ENCODE data around the gene CCDC74A. TPM values are rescaled to one million over a fixed set of nuclear protein-coding genes. Genes with fewer than 3 reads are reported as not detected.

The CCDC74A gene
- total RNA-seq, 1 experiment from 2014 or later, result 4.0 TPM

GRCh38 chr2:131552871-131553270 is 25.2 kb downstream of the CCDC74A start:
- Histone ChIP-seq H3K27me3 (ENCODE audit: insufficient read depth, low read depth) (peaks cover 82% of the 10 kb centered on the region), H3K27ac (no peak overlapping the region), H3F3A (ENCODE audit: insufficient read depth, low read depth) (no peaks in the 10 kb centered on the region), H3K4me1 (replicated peaks; ENCODE audit: insufficient read depth) (no peaks in the 10 kb centered on the region), H2AFZ (no peak overlapping the region), H3K4me2 (no peak overlapping the region), H3K9me3 (ENCODE audit: insufficient read depth, low read depth) (no peaks in the 10 kb centered on the region), H4K20me1 (ENCODE audit: insufficient read depth) (no peaks in the 10 kb centered on the region), H3K9me2 (ENCODE audit: insufficient read depth) (no peaks in the 10 kb centered on the region), H3K36me3 (ENCODE audit: low read depth) (no peaks in the 10 kb centered on the region), H3K4me3 (no peak overlapping the region), H3K79me2 (ENCODE audit: low read depth) (no peaks in the 10 kb centered on the region)
- no TSS peak for BruUV-seq (replicated peaks)
- intact Hi-C loops (cut with micrococcal nuclease; ENCODE audit: unreplicated experiment), result no loop called here
- DNase-seq, result no peak
- no peak for TF ChIP-seq EZH2 (IDR thresholded peaks at IDR 0.05; ENCODE audit: low read depth)
- TF ChIP-seq, protein P1, sequence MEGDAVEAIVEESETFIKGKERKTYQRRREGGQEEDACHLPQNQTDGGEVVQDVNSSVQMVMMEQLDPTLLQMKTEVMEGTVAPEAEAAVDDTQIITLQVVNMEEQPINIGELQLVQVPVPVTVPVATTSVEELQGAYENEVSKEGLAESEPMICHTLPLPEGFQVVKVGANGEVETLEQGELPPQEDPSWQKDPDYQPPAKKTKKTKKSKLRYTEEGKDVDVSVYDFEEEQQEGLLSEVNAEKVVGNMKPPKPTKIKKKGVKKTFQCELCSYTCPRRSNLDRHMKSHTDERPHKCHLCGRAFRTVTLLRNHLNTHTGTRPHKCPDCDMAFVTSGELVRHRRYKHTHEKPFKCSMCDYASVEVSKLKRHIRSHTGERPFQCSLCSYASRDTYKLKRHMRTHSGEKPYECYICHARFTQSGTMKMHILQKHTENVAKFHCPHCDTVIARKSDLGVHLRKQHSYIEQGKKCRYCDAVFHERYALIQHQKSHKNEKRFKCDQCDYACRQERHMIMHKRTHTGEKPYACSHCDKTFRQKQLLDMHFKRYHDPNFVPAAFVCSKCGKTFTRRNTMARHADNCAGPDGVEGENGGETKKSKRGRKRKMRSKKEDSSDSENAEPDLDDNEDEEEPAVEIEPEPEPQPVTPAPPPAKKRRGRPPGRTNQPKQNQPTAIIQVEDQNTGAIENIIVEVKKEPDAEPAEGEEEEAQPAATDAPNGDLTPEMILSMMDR (conservative IDR thresholded peaks at IDR 0.05), result no peak
- CTCF ChIA-PET, result interaction anchor here (0.6 kb wide), 1 partner anchor 384 kb away, joined by 3 read pairs; no protein-coding TSS in a partner anchor
- POLR2A ChIA-PET (ENCODE audit: unreplicated experiment), result no interaction called here

- CTCF ChIA-PET, result no interaction called here
- no peaks in the 10 kb centered on the region for H3K9me3 ChIP-seq (ENCODE audit: insufficient read depth, low read depth)
- no peaks in the 10 kb centered on the region for H3F3A ChIP-seq (ENCODE audit: insufficient read depth, low read depth)
- TF ChIP-seq, protein P1 (conservative IDR thresholded peaks at IDR 0.05), result no peak
- no peak for TF ChIP-seq EZH2 (IDR thresholded peaks at IDR 0.05; ENCODE audit: low read depth)
- no peaks in the 10 kb centered on the region for H4K20me1 ChIP-seq (ENCODE audit: insufficient read depth)
- no peaks in the 10 kb centered on the region for H3K36me3 ChIP-seq (ENCODE audit: low read depth)
- H3K27ac ChIP-seq, result no peak overlapping the region
- H3K4me3 ChIP-seq, result no peak overlapping the region
- H3K4me2 ChIP-seq, result no peak overlapping the region
- no peak for DNase-seq
- intact Hi-C loops (cut with micrococcal nuclease; ENCODE audit: unreplicated experiment), result no loop called here
- no peaks in the 10 kb centered on the region for H3K9me2 ChIP-seq (ENCODE audit: insufficient read depth)
- POLR2A ChIA-PET (ENCODE audit: unreplicated experiment), result no interaction called here
- no peak overlapping the region for H2AFZ ChIP-seq
- no peaks in the 10 kb centered on the region for H3K4me1 ChIP-seq (replicated peaks; ENCODE audit: insufficient read depth)
- BruUV-seq (replicated peaks), result no TSS peak
- no peaks in the 10 kb centered on the region for H3K79me2 ChIP-seq (ENCODE audit: low read depth)
- H3K27me3 ChIP-seq (ENCODE audit: insufficient read depth, low read depth), result peaks cover 76% of the 10 kb centered on the region
Observed at GRCh38 chr2:131556998-131557397, 29.3 kb downstream of the CCDC74A start.

DNA sequence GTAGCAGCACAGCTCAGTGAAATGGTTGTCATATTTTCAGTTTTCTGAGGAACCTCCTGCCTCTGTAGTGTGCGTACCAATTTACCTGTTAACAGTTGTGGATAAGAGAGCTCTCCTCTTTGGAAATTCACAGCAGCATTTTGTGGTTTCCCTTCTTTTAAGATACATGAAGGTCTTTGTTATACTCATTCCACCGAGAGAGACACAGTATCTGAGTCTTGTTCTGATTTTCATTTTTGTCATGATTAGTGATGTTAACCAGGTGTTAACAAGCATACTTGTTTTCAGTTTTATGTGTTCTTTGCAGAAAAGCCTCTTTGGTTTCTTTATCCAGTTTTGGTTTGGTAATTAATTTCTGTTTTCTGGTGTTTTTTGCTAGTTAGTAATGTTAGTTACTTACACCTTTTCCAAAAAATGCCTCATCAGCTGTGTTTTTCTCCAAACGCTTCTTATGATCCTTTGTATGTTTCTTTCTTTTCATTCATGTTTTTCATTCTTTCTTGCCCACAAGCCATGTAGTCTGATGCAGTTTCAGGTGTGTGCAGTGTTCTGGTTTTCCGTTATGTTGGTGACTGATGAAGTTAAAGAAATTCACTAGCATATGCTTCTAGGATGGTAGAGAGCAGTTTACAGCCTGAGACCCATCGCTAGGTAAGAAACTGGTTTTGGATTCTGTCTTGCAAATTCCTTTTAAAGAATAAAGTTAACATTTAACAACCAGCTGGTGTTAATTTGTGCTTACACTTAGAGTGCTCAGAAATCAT is 30.1 kb downstream of the CCDC74A start:
- no peaks in the 10 kb centered on the region for H3K79me2 ChIP-seq (ENCODE audit: low read depth)
- no TSS peak for BruUV-seq (replicated peaks)
- intact Hi-C loops (cut with micrococcal nuclease; ENCODE audit: unreplicated experiment), result no loop called here
- no peaks in the 10 kb centered on the region for H4K20me1 ChIP-seq (ENCODE audit: insufficient read depth)
- ChIA-PET POLR2A (ENCODE audit: unreplicated experiment) (no interaction called here), CTCF (no interaction called here)
- no peaks in the 10 kb centered on the region for H3F3A ChIP-seq (ENCODE audit: insufficient read depth, low read depth)
- H3K4me3 ChIP-seq, result no peak overlapping the region
- no peak for TF ChIP-seq EZH2 (IDR thresholded peaks at IDR 0.05; ENCODE audit: low read depth)
- TF ChIP-seq, protein P1 (conservative IDR thresholded peaks at IDR 0.05), result no peak
- H3K27me3 ChIP-seq (ENCODE audit: insufficient read depth, low read depth), result peaks cover 81% of the 10 kb centered on the region
- H3K4me2 ChIP-seq, result no peak overlapping the region
- H3K9me3 ChIP-seq (ENCODE audit: insufficient read depth, low read depth), result no peaks in the 10 kb centered on the region
- H3K9me2 ChIP-seq (ENCODE audit: insufficient read depth), result no peaks in the 10 kb centered on the region
- no peaks in the 10 kb centered on the region for H3K36me3 ChIP-seq (ENCODE audit: low read depth)
- no peak overlapping the region for H3K27ac ChIP-seq
- H2AFZ ChIP-seq, result no peak overlapping the region
- H3K4me1 ChIP-seq (replicated peaks; ENCODE audit: insufficient read depth), result no peaks in the 10 kb centered on the region
- DNase-seq, result no peak
